ENCODE results near the gene GPATCH1.

GPATCH1 gene

DNA sequence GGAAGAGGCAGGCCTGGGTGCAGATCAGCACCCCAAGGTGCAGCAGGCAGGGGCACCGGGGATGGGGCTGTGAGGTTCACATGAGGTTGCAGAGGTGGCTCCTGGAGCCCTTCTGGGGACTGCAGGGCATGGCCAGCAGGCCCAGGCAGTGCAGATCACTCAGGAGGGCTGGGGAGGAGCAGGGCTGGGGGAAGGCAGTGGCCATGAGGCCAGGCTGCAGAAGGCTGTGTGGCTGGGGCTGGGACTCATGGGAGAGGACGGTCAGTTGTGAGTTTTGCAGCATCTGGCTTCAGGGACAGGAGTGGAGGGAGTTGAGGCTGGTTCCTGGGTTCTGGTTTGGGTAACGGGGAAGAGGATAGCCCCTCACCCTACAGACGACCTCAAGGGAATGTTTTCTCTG lies 58.2 kb downstream of the GPATCH1 start:
- Histone ChIP-seq H3K4me2 (ENCODE audit: low read length) (no peak overlapping the region), H3K9ac (ENCODE audit: low read length) (no peak overlapping the region), H4K20me1 (ENCODE audit: insufficient read depth, low read length) (no peaks in the 10 kb centered on the region), H3K4me1 (ENCODE audit: insufficient read depth, low read length, severe bottlenecking) (no peaks in the 10 kb centered on the region), H3K27ac (ENCODE audit: low read depth, low read length, poor library complexity, severe bottlenecking) (no peak overlapping the region), H3K27me3 (ENCODE audit: insufficient read depth, low read length) (no peaks in the 10 kb centered on the region), H3K79me2 (ENCODE audit: insufficient read depth, low read length) (no peaks in the 10 kb centered on the region), H2AFZ (ENCODE audit: low read length) (no peak overlapping the region), H3K36me3 (ENCODE audit: insufficient read depth, low read length) (no peaks in the 10 kb centered on the region), H3K9me3 (ENCODE audit: low read length) (no peaks in the 10 kb centered on the region), H3F3A (ENCODE audit: insufficient read depth, low read length) (no peaks in the 10 kb centered on the region), H3K4me3 (ENCODE audit: low read depth, low read length, poor library complexity, severe bottlenecking) (no peak overlapping the region), H3K9me2 (ENCODE audit: low read depth, low read length) (no peaks in the 10 kb centered on the region)
- TF ChIP-seq CTCF (IDR thresholded peaks at IDR 0.05; ENCODE audit: low read length): no peak

- Histone ChIP-seq H3K9ac (ENCODE audit: low read length) (no peak overlapping the region), H2AFZ (ENCODE audit: low read length) (no peak overlapping the region), H3K4me3 (ENCODE audit: low read depth, low read length, poor library complexity, severe bottlenecking) (peak overlapping the region; percentile 19), H3K36me3 (ENCODE audit: insufficient read depth, low read length) (no peaks in the 10 kb centered on the region), H3K79me2 (ENCODE audit: insufficient read depth, low read length) (no peaks in the 10 kb centered on the region), H4K20me1 (ENCODE audit: insufficient read depth, low read length) (no peaks in the 10 kb centered on the region), H3K9me3 (ENCODE audit: low read length) (no peaks in the 10 kb centered on the region), H3K4me1 (ENCODE audit: insufficient read depth, low read length, severe bottlenecking) (no peaks in the 10 kb centered on the region), H3F3A (ENCODE audit: insufficient read depth, low read length) (no peaks in the 10 kb centered on the region), H3K9me2 (ENCODE audit: low read depth, low read length) (no peaks in the 10 kb centered on the region), H3K27me3 (ENCODE audit: insufficient read depth, low read length) (no peaks in the 10 kb centered on the region), H3K4me2 (ENCODE audit: low read length) (peak overlapping the region; percentile 26; the same call in 1 of the 2 replicates), H3K27ac (ENCODE audit: low read depth, low read length, poor library complexity, severe bottlenecking) (no peak overlapping the region)
- TF ChIP-seq EZH2 (IDR thresholded peaks at IDR 0.05; ENCODE audit: borderline replicate concordance, low read length) (no peak), CTCF (IDR thresholded peaks at IDR 0.05; ENCODE audit: low read length) (peak; percentile 94)
Measured at GRCh38 chr19:33143897-33144405, 63.0 kb downstream of the GPATCH1 start.

DNA sequence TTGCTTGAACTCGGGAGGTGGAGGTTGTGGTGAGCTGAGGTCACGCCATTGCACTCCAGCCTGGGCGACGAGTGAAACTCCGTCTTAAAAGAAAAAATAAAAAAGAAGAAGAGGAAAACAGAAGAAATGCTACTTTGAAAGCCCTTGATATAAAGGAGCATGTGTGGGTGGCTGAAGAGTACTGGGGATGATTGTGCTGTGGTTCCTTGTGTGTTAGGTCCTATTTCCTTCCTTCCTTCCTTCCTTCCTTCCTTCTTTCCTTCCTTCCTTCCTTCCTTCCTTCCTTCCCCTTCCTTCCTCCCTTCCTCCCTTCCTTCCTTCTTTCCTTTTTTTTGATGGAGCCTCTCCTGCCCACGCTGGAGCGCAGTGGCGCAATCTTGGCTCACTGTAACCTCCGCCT lies 65.2 kb downstream of the GPATCH1 start:
- H3K4me2 ChIP-seq (ENCODE audit: low read length): no peak overlapping the region
- TF ChIP-seq CTCF (IDR thresholded peaks at IDR 0.05; ENCODE audit: low read length) (no peak), EZH2 (IDR thresholded peaks at IDR 0.05; ENCODE audit: borderline replicate concordance, low read length) (no peak)

More for the DNA sequence above, 65.2 kb downstream of the GPATCH1 start:
- Histone ChIP-seq H3K4me3 (ENCODE audit: low read depth, low read length, poor library complexity, severe bottlenecking) (no peak overlapping the region), H3K36me3 (ENCODE audit: insufficient read depth, low read length) (no peaks in the 10 kb centered on the region), H3K79me2 (ENCODE audit: insufficient read depth, low read length) (no peaks in the 10 kb centered on the region), H2AFZ (ENCODE audit: low read length) (no peak overlapping the region), H3K9me3 (ENCODE audit: low read length) (no peaks in the 10 kb centered on the region), H3K4me1 (ENCODE audit: insufficient read depth, low read length, severe bottlenecking) (no peaks in the 10 kb centered on the region), H3K27ac (ENCODE audit: low read depth, low read length, poor library complexity, severe bottlenecking) (no peak overlapping the region), H4K20me1 (ENCODE audit: insufficient read depth, low read length) (no peaks in the 10 kb centered on the region), H3K27me3 (ENCODE audit: insufficient read depth, low read length) (no peaks in the 10 kb centered on the region), H3K9me2 (ENCODE audit: low read depth, low read length) (no peaks in the 10 kb centered on the region), H3K9ac (ENCODE audit: low read length) (no peak overlapping the region), H3F3A (ENCODE audit: insufficient read depth, low read length) (no peaks in the 10 kb centered on the region)
